Heart left ventricle (tissue), 13 donors: ENCODE measurements around the gene TPH2.

Experiments used
- CTCF ChIP-seq, 12 donors: fragments of 200-600 bp; sonication (generic) in 4 of 12; IDR thresholded peaks; one replicate each; pipeline versions ENCODE4 v1.5.0 to v1.8.0; 2018 to 2022; ENCODE audit warnings: antibody characterized with exemption in 12 of 12, mild to moderate bottlenecking in 5 of 12
- POLR2A ChIP-seq, 2 donors: fragments of 450-650 bp; IDR thresholded peaks; one replicate each; pipeline ENCODE4 v1.6.1; 2017; ENCODE audit warnings: antibody characterized with exemption in 2 of 2, mild to moderate bottlenecking in 2 of 2, moderate library complexity in 2 of 2
- donor health status: ischemic (EF 13 %, LVEDD 7.1; RV severe dilation, severe dysfunction).
- donor health status: DM: no; HTN: yes; CAD: no.
- donor health status: DM: no; HTN: no; CAD: no.
- donor health status: ischemic (EF 25% LVEDD 6.9; RV normal size, moderate dysfunction).
- donor health status: ischemic (EF 25% LVEDD 5.7; RV mildly dilated, moderate dysfunction).
- donor health status: ischemic (EF 35%, LVEDD 5.7; RV mildly dilated, moderate dysfunction).
- donor health status: nonischemic (EF 11% LVEDD 7.7; RV severe dilation, severe dysfunction).
- donor health status: DM: yes; HTN: yes; CAD: no.
- donor health status: PGD.
- donor health status: ischemic (EF 29% LVEDD 5.4; RV normal size, mild dysfunction).
- donor health status: nonischemic (EF 23%, LVEDD 6.1; RV moderate dilation, normal function).

- no peak for TF ChIP-seq CTCF (IDR thresholded peaks at IDR 0.05)
- no peak for TF ChIP-seq POLR2A (IDR thresholded peaks at IDR 0.05)
These were observed 48.2 kb upstream of the TPH2 start for GRCh38 chr12:71890475-71890874.
